ENCODE results near the gene ODF4. TPM values are rescaled to one million over a fixed set of nuclear protein-coding genes. Genes with fewer than 3 reads are reported as not detected.

ODF4 gene
- total and polyA plus RNA-seq, 2 of the 4 experiments (the other 2 are of a cell fraction), result not detected

GRCh38 chr17:8338753-8339140 lies 893 bp upstream of the ODF4 start:
- H3K9ac ChIP-seq (ENCODE audit: low read depth, low read length), result no peak overlapping the region
- BruUV-seq (replicated peaks), result no TSS peak
- H3K9me3 ChIP-seq (ENCODE audit: control insufficient read depth, insufficient read depth, low read length), result no peaks in the 10 kb centered on the region
- H3K4me3 ChIP-seq (ENCODE audit: insufficient read depth, low read depth, low read length), result no peak overlapping the region
- H4K8ac ChIP-seq (ENCODE audit: low read depth in 2 of 2, low read length in 2 of 2), result no peak overlapping the region
- H3K27ac ChIP-seq (ENCODE audit: insufficient read depth, low read length), result no peak overlapping the region
- H4K20me1 ChIP-seq (ENCODE audit: insufficient read depth, low read length), result no peaks in the 10 kb centered on the region
- peaks cover 12% of the 10 kb centered on the region for H3K27me3 ChIP-seq (ENCODE audit: control insufficient read depth, insufficient read depth, low read length)
- ATAC-seq (ENCODE audit: low read depth), result no peak; the same call in 1 of the 2 replicates
- ChIA-PET POLR2A (ENCODE audit: unreplicated experiment) (no interaction called here), CTCF (interaction anchor here (1.4 kb wide), 1 partner anchor 13 kb away, joined by 5 read pairs; no protein-coding TSS in a partner anchor)
- no peak overlapping the region for H4K91ac ChIP-seq (ENCODE audit: insufficient read depth, low read depth, low read length)
- intact Hi-C loops (cut with micrococcal nuclease) (no loop called here), in situ Hi-C loops (cut with MboI; ENCODE audit: low sequenced_read_pairs) (no loop called here), dilution Hi-C loops (cut with HindIII; ENCODE audit: low sequenced_read_pairs, unreplicated experiment) (no loop called here)
- no peaks in the 10 kb centered on the region for H3K79me1 ChIP-seq (ENCODE audit: low read depth in 1 of 2, low read length in 2 of 2)
- no peak overlapping the region for H3K18ac ChIP-seq (ENCODE audit: low read depth, low read length)
- no peaks in the 10 kb centered on the region for H3K4me1 ChIP-seq (ENCODE audit: control insufficient read depth, insufficient read depth, low read length)
- no peaks in the 10 kb centered on the region for H3K9me1 ChIP-seq (ENCODE audit: insufficient read depth, low read length)
- H2BK15ac ChIP-seq (ENCODE audit: low read depth, low read length), result no peak overlapping the region
- no peaks in the 10 kb centered on the region for H3K36me3 ChIP-seq (ENCODE audit: control insufficient read depth, insufficient read depth, low read length)
- no peak overlapping the region for H4K5ac ChIP-seq (ENCODE audit: low read depth, low read length)
- no peak overlapping the region for H3K4me2 ChIP-seq (ENCODE audit: low read depth, low read length)
- H3K4ac ChIP-seq (ENCODE audit: low read depth, low read length), result no peak overlapping the region
- no peak overlapping the region for H2BK20ac ChIP-seq (ENCODE audit: low read depth, low read length)
- no peak overlapping the region for H3K23ac ChIP-seq (ENCODE audit: low read depth, low read length)
- H2AK9ac ChIP-seq (replicated peaks; ENCODE audit: low read depth, low read length, poor library complexity), result no peak overlapping the region
- no peak overlapping the region for H2AFZ ChIP-seq (replicated peaks; ENCODE audit: low read length, poor library complexity)
- no peak for TF ChIP-seq FOS (IDR thresholded peaks at IDR 0.05; ENCODE audit: low read depth, low read length)
- no peak for TF ChIP-seq RCOR1 (IDR thresholded peaks at IDR 0.05; ENCODE audit: insufficient replicate concordance, low read length)
- no peak for TF ChIP-seq SMC3 (IDR thresholded peaks at IDR 0.05; ENCODE audit: low read depth, low read length)
- TF ChIP-seq ELK1 (IDR thresholded peaks at IDR 0.05; ENCODE audit: borderline replicate concordance, low read depth, low read length), result no peak
- TF ChIP-seq BHLHE40 (IDR thresholded peaks at IDR 0.05; ENCODE audit: low read depth, low read length), result no peak
- TF ChIP-seq CHD1 (IDR thresholded peaks at IDR 0.05; ENCODE audit: low read depth, low read length), result no peak
- TF ChIP-seq NFE2L2 (IDR thresholded peaks at IDR 0.05; ENCODE audit: low read depth, low read length), result no peak
- no peak for TF ChIP-seq MAZ (IDR thresholded peaks at IDR 0.05; ENCODE audit: borderline replicate concordance, low read depth, low read length)
- no peak for TF ChIP-seq MXI1 (IDR thresholded peaks at IDR 0.05; ENCODE audit: borderline replicate concordance, low read depth, low read length)
- no peak for TF ChIP-seq RAD21 (IDR thresholded peaks at IDR 0.05; ENCODE audit: low read length)
- TF ChIP-seq POLR2A (IDR thresholded peaks at IDR 0.05; ENCODE audit: low read depth, low read length), result no peak
- TF ChIP-seq RFX5 (IDR thresholded peaks at IDR 0.05; ENCODE audit: low read depth, low read length), result no peak
- TF ChIP-seq USF2 (IDR thresholded peaks at IDR 0.05; ENCODE audit: low read depth, low read length), result no peak
- TF ChIP-seq CTCF (conservative IDR thresholded peaks at IDR 0.05; ENCODE audit: low read depth, low read length), result no peak
- no peak for TF ChIP-seq CEBPB (IDR thresholded peaks at IDR 0.05; ENCODE audit: low read depth, low read length)
- no peak overlapping the region for H3K14ac ChIP-seq (replicated peaks; ENCODE audit: low read depth, low read length)
- no peak overlapping the region for H2BK5ac ChIP-seq (ENCODE audit: low read depth, low read length, poor library complexity, severe bottlenecking)
- no peak overlapping the region for H3K56ac ChIP-seq (ENCODE audit: extremely low read depth, insufficient read depth, low read length)
- no peak overlapping the region for H2AK5ac ChIP-seq (ENCODE audit: low read depth, low read length)
- WGBS, 2 experiments (ENCODE audit: extremely low coverage in 2 of 2, insufficient read length in 1 of 2), result no CpG with 5 or more reads among the region's 5 CpGs
- no peak for DNase-seq
- H2BK120ac ChIP-seq (ENCODE audit: low read depth, low read length), result no peak overlapping the region
